ENCODE results near the gene ATP11A. TPM values are rescaled to one million over a fixed set of nuclear protein-coding genes. Genes with fewer than 3 reads are reported as not detected.
A peak's percentile ranks its signal among the peaks of the same experiment; 100 is the strongest.

ATP11A gene
- total and polyA plus RNA-seq, 8 donors: 271 to 502 (median 458) TPM

DNA sequence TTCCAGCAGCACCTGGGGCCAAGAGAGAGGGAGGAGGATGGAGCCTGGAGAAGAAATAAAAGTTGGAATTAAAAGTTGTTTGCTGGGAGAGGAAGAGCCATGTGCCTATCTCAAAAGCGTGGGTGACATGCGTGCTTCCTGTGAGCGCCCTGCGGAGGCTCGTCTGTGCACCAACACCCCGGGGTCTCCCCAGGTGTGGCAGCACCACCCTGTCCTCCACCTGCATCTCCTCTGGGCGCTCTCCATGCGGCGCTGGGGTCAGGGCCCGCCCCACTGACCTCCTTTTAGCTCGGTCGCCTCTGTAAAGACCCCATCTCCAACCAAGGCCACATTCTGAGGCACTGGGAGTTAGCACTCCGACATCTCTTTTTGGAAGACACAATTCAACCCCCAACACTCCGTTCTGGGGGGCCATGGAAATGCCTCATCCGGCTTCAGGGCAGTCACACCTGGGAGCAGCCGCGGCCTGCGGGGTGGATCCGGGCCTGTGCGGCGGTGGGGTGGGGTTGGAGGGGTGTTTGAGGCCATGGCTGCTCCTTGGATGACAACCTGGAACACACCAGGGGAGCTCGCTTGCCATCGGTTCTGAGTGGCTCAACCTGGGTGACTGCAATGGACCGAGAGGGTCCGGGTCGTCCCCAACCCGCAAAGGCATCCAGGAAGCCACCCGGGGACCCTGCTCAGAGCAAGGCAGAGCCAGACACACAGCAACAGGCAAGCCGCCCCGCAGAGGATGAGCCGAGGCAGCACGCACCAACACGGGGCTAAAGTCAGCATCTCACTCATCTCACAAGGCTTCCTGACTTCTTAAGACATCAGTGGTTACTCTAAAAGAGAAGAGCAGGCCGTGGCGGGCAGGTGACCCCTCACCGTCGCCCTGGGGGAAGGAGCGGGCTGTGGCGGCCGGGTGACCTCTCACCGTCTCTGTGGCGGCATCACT lies 199.8 kb downstream of the ATP11A start:
- Histone ChIP-seq H3K4me1 (peaks cover 6 to 30% of the 10 kb centered on the region in 2 donors), H3K27ac (no peak overlapping the region), H3K27me3 (peaks cover 3 to 30% of the 10 kb centered on the region in 2 donors), H3K4me3 (no peak overlapping the region), H3K36me3 (peaks cover 0 to 12% of the 10 kb centered on the region in 2 donors), H3K9me3 (no peaks in the 10 kb centered on the region)
- intact Hi-C loops (cut with DNase I): no loop called here
- peak in 1 of 4 donors; percentile 61 for DNase-seq
- ATAC-seq: no peak
- TF ChIP-seq, protein P1, sequence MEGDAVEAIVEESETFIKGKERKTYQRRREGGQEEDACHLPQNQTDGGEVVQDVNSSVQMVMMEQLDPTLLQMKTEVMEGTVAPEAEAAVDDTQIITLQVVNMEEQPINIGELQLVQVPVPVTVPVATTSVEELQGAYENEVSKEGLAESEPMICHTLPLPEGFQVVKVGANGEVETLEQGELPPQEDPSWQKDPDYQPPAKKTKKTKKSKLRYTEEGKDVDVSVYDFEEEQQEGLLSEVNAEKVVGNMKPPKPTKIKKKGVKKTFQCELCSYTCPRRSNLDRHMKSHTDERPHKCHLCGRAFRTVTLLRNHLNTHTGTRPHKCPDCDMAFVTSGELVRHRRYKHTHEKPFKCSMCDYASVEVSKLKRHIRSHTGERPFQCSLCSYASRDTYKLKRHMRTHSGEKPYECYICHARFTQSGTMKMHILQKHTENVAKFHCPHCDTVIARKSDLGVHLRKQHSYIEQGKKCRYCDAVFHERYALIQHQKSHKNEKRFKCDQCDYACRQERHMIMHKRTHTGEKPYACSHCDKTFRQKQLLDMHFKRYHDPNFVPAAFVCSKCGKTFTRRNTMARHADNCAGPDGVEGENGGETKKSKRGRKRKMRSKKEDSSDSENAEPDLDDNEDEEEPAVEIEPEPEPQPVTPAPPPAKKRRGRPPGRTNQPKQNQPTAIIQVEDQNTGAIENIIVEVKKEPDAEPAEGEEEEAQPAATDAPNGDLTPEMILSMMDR (IDR thresholded peaks at IDR 0.05): no peak

DNA sequence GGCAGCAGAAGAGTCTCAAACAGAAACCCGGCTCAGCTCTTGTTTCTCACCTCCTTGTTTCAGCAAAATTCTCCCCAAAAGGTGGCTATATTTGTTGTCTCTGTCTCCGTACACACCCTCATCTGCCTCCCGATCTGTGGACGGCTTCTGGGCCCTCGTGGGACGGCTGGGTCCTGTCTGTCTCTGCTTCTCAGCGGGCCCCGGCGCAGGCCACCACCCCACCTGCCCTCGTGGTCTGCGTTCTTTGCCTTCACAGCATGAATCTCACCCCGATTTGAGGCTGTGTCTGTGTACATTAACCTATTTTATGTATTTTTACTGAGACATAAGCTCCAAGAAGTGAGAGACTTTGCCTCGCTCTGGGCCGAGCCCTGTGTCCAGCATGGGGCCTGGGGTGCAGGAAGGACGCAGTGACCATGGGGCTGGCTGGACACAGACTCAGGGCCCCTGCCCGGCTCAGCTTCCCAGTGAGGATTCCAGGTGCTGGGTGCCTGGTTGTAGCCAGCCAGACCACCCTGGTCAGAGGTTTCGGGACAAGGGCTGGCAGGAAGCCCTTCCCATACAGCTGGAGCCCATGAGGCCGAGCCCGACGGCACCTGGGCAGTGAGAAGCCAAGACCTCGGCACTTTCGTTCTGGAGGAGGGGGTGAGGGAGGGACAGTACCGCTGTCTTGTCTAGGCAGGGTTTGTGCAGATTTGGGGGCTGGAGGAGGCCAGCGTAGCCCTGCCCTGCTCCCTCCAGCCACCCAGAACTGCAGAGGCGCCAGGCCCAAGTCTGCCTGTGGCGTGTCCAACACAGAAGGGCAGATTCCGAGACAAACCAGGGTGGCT lies 200.7 kb downstream of the ATP11A start:
- TF ChIP-seq, protein P1 (IDR thresholded peaks at IDR 0.05): no peak
- no peak overlapping the region for H3K27ac ChIP-seq
- intact Hi-C loops (cut with DNase I): no loop called here
- ATAC-seq (no peak), DNase-seq (peak in 2 of 4 donors; percentile 29 to 60)
- H3K9me3 ChIP-seq: no peaks in the 10 kb centered on the region
- H3K4me3 ChIP-seq: no peak overlapping the region
- peaks cover 12 to 39% of the 10 kb centered on the region in 2 donors for H3K27me3 ChIP-seq
- peaks cover 11 to 38% of the 10 kb centered on the region in 2 donors for H3K4me1 ChIP-seq
- peaks cover 0 to 3% of the 10 kb centered on the region in 2 donors for H3K36me3 ChIP-seq

DNA sequence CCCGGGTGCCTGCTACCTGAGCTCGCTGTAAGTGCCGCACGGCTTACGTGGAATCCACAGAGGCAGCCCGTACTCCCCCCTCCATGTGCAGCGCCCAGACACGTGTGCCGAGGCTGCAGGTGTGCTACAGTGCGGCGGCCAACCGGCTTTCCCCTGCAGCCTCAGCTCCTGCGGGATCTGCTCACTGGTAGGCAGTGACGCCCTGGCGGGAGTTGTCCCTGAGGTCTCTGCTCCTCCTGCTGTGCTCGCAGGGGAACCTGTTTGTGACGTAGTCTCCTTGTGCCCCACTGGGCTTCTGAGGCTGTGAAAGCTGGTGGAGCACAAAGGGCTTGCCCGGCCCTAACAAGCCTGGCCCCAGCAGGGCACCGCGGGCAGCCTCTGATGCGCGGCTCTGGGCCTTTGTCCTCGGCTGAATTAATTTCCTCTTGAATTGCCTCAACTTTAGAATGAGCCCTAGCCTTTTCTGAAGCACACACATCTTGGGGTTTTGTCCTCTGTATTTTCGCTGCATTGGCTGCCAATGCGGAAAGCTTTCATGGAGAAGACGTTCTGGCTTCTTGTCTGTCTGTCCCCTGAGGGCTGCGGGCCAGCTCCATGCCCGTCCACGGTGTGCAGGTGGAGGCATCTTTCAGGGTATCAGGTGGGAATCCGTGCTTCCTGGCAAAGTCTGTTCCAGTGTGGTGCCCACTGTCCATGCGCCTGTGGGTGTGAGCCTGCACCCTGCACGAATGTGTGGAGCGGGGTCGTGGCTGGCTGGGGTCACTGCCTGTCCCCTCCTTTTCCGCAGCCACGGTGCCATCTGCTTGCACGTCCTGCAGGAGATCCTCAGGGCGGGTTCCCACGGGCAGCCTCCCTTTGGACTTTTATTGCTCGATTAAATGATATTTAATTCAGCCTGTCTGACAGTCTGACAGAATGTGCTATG lies 201.9 kb downstream of the ATP11A start:
- H3K27ac ChIP-seq: no peak overlapping the region
- peaks cover 12 to 50% of the 10 kb centered on the region in 2 donors for H3K27me3 ChIP-seq
- DNase-seq (peak in 3 of 4 donors; percentile 32 to 79 (median 68)), ATAC-seq (peak; percentile 17)
- H3K36me3 ChIP-seq: no peaks in the 10 kb centered on the region
- TF ChIP-seq, protein P1 (IDR thresholded peaks at IDR 0.05): no peak
- H3K9me3 ChIP-seq: no peaks in the 10 kb centered on the region
- H3K4me1 ChIP-seq: peaks cover 11 to 32% of the 10 kb centered on the region in 2 donors
- intact Hi-C loops (cut with DNase I): no loop called here
- no peak overlapping the region for H3K4me3 ChIP-seq

DNA sequence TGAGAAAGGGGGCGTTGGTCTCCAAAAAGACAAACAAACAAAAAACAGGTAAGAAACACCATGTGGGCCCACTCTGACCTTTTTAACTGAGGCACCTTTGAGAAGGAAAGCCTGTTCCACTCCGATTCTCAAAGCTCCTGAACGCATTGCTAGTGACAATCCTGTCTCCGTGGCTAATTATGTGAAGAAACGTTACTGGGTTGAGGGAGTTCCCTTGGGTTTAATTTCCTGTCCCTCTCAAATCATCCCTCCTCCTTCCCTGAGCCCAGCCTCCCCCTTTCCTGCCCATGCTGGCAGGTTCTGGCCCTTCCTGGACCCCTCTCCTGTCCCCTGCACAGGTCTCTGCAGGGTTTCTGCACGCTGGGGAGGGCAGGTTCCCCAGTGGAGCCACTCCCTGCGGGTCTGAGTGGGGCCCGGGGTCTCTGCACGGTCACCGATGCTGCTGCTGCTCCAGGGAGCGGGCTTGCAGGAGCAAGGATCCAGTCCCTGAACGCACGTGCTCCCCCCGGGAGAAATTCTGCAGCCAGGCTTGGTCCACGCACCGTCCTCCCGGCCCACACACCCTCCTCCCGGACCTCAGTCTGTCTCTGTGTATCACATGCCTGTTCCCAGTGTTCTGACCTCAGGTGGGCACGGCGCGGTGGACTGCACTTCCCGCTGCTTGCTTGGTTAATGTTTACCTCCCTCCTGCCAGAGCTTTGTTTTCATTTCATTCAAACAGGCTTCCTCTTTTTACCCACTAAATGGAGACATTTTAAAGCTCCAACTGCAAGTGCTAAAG lies 202.8 kb downstream of the ATP11A start:
- H3K27me3 ChIP-seq: peaks cover 12 to 50% of the 10 kb centered on the region in 2 donors
- TF ChIP-seq, protein P1 (IDR thresholded peaks at IDR 0.05): no peak
- H3K4me3 ChIP-seq: no peak overlapping the region
- ATAC-seq (peak; percentile 3), DNase-seq (peak in 3 of 4 donors; percentile 31 to 68 (median 46))
- H3K36me3 ChIP-seq: no peaks in the 10 kb centered on the region
- intact Hi-C loops (cut with DNase I): no loop called here
- no peak overlapping the region for H3K27ac ChIP-seq
- peaks cover 11 to 32% of the 10 kb centered on the region in 2 donors for H3K4me1 ChIP-seq
- H3K9me3 ChIP-seq: no peaks in the 10 kb centered on the region

All from left lung (tissue), 10 donors.